Measurements from ENCODE around the gene KIAA0408.

DNA sequence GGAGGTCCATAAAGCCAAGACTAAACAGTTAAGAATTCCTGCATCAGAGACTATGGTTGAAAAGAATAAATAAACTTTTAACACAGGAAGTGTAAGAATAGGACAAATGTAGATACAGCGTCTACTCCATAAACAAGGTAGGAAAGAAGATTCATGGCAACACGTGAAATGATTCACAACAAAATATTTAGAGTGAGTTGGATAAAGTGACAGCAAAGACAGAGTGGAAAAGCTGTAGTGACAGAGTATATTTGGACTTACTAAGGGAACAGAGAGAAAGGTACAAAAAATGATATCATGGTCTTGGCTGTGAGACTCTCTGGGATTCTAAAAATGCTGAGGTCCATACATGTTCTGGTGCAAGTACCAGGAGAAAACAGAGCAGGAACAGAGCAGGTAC is 21.9 kb upstream of the KIAA0408 start:
- TF ChIP-seq, protein P1, sequence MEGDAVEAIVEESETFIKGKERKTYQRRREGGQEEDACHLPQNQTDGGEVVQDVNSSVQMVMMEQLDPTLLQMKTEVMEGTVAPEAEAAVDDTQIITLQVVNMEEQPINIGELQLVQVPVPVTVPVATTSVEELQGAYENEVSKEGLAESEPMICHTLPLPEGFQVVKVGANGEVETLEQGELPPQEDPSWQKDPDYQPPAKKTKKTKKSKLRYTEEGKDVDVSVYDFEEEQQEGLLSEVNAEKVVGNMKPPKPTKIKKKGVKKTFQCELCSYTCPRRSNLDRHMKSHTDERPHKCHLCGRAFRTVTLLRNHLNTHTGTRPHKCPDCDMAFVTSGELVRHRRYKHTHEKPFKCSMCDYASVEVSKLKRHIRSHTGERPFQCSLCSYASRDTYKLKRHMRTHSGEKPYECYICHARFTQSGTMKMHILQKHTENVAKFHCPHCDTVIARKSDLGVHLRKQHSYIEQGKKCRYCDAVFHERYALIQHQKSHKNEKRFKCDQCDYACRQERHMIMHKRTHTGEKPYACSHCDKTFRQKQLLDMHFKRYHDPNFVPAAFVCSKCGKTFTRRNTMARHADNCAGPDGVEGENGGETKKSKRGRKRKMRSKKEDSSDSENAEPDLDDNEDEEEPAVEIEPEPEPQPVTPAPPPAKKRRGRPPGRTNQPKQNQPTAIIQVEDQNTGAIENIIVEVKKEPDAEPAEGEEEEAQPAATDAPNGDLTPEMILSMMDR (IDR thresholded peaks at IDR 0.05): no peak
- no peak for TF ChIP-seq POLR2A (IDR thresholded peaks at IDR 0.05)

Measured in upper lobe of left lung (tissue), 4 donors.